DND-41 (cell line): ENCODE results near the gene EHMT1.

Source experiments
- CTCF ChIP-seq: IDR thresholded peaks from 2 replicates; pipeline ENCODE4 v1.5.1; 2012; ENCODE audit warnings: borderline replicate concordance, low read length, moderate library complexity, mild to moderate bottlenecking; ENCODE audit not compliant: poor library complexity, severe bottlenecking; ENCODE audit errors: extremely low read depth
- EZH2 ChIP-seq: IDR thresholded peaks from 3 replicates; pipeline ENCODE4 v1.6.1; 2012; ENCODE audit warnings: borderline replicate concordance, low read depth, mild to moderate bottlenecking, moderate library complexity, low read length, inconsistent platforms; ENCODE audit not compliant: severe bottlenecking

GRCh38 chr9:137592767-137593166 is 26.0 kb upstream of the EHMT1 start:
- no peak for TF ChIP-seq CTCF
- TF ChIP-seq EZH2 = no peak
